Colonic mucosa (tissue), 4 donors: Measurements from ENCODE around the gene SLC12A7. TPM values are rescaled to one million over a fixed set of nuclear protein-coding genes. Genes with fewer than 3 reads are reported as not detected.

ENCODE experiments used
- DNase-seq: peaks from one replicate; pipeline ENCODE4 v3.0.0-alpha.2; 2020
- H3K27ac ChIP-seq: fragments of 200-600 bp; one replicate; pipeline ENCODE4 v1.8.0; 2021
- H3K27me3 ChIP-seq: fragments of 200-600 bp; one replicate; pipeline ENCODE4 v1.8.0; 2021
- H3K36me3 ChIP-seq: fragments of 200-600 bp; one replicate; pipeline ENCODE4 v1.8.0; 2021
- H3K4me1 ChIP-seq: fragments of 200-600 bp; one replicate; pipeline ENCODE4 v1.8.0; 2021; ENCODE audit warnings: mild to moderate bottlenecking
- H3K4me3 ChIP-seq: fragments of 200-600 bp; one replicate; pipeline ENCODE4 v1.8.0; 2021
- H3K9ac ChIP-seq, 2 donors: one replicate each; pipeline ENCODE4 v1.7.0; 2013; ENCODE audit warnings: control low read depth in 2 of 2, low read depth in 2 of 2, low read length in 2 of 2
- H3K9me3 ChIP-seq: fragments of 200-600 bp; one replicate; pipeline ENCODE4 v1.8.0; 2021
- intact Hi-C: fragments of 100-400 bp; cut with DNase I; formaldehyde crosslinking; loops from one replicate; pipeline ENCODE4 v1.14.1; 2022
- total RNA-seq, 2 donors: library from RNA; stranded (reverse); fragmentation: NEBNext Ultra II Directional in 1 of 2; extraction: Animal tissue kit (Norgen Biotek cat#: 25700) in 1 of 2; gene quantifications; one replicate each; pipeline ENCODE4 v1.2.1, GENCODE V29; 2021
- TF ChIP-seq, protein P1 (sequence below): fragments of 200-600 bp; IDR thresholded peaks from one replicate; pipeline ENCODE4 v1.8.0; 2022; ENCODE audit warnings: antibody characterized with exemption, mild to moderate bottlenecking
- donor health status: healthy.
- donor health status: DM: no; HTN: no; CAD: no.
- donor health status: DM: no; HTN: no; CAD: no.

SLC12A7 gene
- total RNA-seq, 2 donors from 2014 or later = 64.6 to 81.2 TPM

DNA sequence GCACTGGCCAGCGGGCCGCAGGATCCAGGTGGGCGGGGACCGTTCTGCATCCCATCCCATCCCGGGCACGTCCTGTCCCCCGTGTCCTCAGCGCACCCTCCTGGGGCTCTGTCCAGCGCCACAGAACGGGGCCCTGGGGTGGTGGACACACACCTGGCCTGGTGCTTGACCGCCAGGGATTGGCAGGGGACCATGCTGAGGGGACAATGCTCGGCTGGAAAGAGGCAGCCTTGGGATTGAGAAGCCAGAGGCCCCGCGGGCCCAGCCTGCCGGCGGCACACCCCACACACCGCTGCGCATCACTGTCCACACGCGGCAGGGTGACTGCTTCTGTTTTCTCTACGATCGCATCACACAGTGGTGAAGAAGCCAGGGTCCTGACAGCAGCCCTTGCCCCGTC, 33.0 kb downstream of the SLC12A7 start:
- intact Hi-C loops = no loop called here
- Histone ChIP-seq H3K4me3 (no peak overlapping the region), H3K4me1 (no peaks in the 10 kb centered on the region), H3K27me3 (no peaks in the 10 kb centered on the region), H3K36me3 (peaks cover 13% of the 10 kb centered on the region), H3K9ac (no peak overlapping the region), H3K9me3 (no peaks in the 10 kb centered on the region), H3K27ac (no peak overlapping the region)
- TF ChIP-seq, protein P1, sequence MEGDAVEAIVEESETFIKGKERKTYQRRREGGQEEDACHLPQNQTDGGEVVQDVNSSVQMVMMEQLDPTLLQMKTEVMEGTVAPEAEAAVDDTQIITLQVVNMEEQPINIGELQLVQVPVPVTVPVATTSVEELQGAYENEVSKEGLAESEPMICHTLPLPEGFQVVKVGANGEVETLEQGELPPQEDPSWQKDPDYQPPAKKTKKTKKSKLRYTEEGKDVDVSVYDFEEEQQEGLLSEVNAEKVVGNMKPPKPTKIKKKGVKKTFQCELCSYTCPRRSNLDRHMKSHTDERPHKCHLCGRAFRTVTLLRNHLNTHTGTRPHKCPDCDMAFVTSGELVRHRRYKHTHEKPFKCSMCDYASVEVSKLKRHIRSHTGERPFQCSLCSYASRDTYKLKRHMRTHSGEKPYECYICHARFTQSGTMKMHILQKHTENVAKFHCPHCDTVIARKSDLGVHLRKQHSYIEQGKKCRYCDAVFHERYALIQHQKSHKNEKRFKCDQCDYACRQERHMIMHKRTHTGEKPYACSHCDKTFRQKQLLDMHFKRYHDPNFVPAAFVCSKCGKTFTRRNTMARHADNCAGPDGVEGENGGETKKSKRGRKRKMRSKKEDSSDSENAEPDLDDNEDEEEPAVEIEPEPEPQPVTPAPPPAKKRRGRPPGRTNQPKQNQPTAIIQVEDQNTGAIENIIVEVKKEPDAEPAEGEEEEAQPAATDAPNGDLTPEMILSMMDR = no peak
- DNase-seq = no peak

DNA sequence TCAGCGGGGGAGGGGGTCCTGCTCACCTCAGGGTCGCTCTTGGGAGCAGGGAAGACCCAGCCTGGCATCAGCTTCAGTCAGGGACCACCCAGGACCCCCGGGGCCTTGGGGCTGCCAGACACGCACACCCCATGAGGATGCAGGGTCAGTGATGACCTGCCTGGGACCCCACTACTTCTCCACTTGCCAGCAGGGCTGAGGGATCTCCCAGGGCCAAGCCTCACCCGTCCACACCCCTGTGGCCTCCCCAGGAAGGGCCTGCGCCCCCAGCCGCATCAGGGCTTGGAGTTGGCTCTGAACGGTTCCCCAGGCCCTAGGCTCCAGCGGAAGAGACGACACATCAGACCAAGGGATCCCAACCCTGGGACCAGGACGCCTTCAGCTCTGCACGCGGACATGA, 33.7 kb downstream of the SLC12A7 start:
- Histone ChIP-seq H3K4me3 (no peak overlapping the region), H3K27ac (no peak overlapping the region), H3K9me3 (no peaks in the 10 kb centered on the region), H3K36me3 (peaks cover 13% of the 10 kb centered on the region), H3K4me1 (no peaks in the 10 kb centered on the region), H3K27me3 (no peaks in the 10 kb centered on the region), H3K9ac (no peak overlapping the region)
- intact Hi-C loops = no loop called here
- no peak for DNase-seq
- TF ChIP-seq, protein P1 = no peak

GRCh38 chr5:1077491-1078020, 34.3 kb downstream of the SLC12A7 start:
- Histone ChIP-seq H3K9ac (no peak overlapping the region), H3K4me3 (no peak overlapping the region), H3K36me3 (peaks cover 13% of the 10 kb centered on the region), H3K4me1 (no peaks in the 10 kb centered on the region), H3K27me3 (no peaks in the 10 kb centered on the region), H3K27ac (no peak overlapping the region), H3K9me3 (no peaks in the 10 kb centered on the region)
- TF ChIP-seq, protein P1 = no peak
- intact Hi-C loops = no loop called here
- DNase-seq = no peak

GRCh38 chr5:1077026-1077425, 34.8 kb downstream of the SLC12A7 start:
- TF ChIP-seq, protein P1 = no peak
- Histone ChIP-seq H3K36me3 (peaks cover 13% of the 10 kb centered on the region), H3K9me3 (no peaks in the 10 kb centered on the region), H3K27me3 (no peaks in the 10 kb centered on the region), H3K4me3 (no peak overlapping the region), H3K27ac (no peak overlapping the region), H3K9ac (no peak overlapping the region), H3K4me1 (no peaks in the 10 kb centered on the region)
- intact Hi-C loops = no loop called here
- no peak for DNase-seq

DNA sequence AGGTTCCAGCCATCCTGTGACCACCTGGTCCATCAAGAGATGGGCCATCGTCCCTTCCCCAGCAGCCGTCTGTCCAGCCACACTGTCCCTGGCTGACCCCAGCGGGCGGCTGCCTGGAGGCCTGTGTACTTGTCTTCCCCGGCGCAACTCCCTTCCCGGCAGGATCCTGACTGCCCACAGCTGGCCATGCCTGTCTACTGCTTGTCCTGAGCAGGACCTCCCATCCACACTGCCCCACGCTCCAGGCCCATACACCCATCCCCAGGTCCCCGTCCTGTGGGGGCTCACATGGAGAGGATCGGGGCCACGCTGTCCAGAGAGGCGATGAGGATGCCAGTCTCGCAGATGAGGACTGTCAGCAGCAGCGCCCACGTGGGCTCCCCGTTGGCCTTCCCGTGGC, 35.5 kb downstream of the SLC12A7 start:
- no peak overlapping the region for H3K9ac ChIP-seq
- intact Hi-C loops = no loop called here
- H3K27me3 ChIP-seq = no peaks in the 10 kb centered on the region
- no peak overlapping the region for H3K4me3 ChIP-seq
- TF ChIP-seq, protein P1 = no peak
- no peaks in the 10 kb centered on the region for H3K9me3 ChIP-seq
- H3K27ac ChIP-seq = no peak overlapping the region
- H3K36me3 ChIP-seq = peaks cover 13% of the 10 kb centered on the region
- no peaks in the 10 kb centered on the region for H3K4me1 ChIP-seq
- DNase-seq = no peak
